Neutrophil (primary cell): Measurements from ENCODE around the gene FYB1.
A peak's percentile ranks its signal among the peaks of the same experiment; 100 is the strongest.
"Not testable (repeated sequence)": the region's sequence is repeated elsewhere in the genome, so short reads cannot be mapped to it uniquely, and the experiment has no call there.

Source experiments
- H3K27ac ChIP-seq: fragments of 200-600 bp; sonication (generic); 2 replicates; pipeline ENCODE4 v1.5.1; 2016; ENCODE audit warnings: mild to moderate bottlenecking, moderate library complexity
- H3K27me3 ChIP-seq: fragments of 200-600 bp; sonication (generic); 2 replicates; pipeline ENCODE4 v1.6.0; 2016; ENCODE audit warnings: mild to moderate bottlenecking
- H3K36me3 ChIP-seq: fragments of 200-600 bp; sonication (generic); 2 replicates; pipeline ENCODE4 v1.5.1; 2017
- H3K4me1 ChIP-seq, 2 experiments: fragments of 200-600 bp in 1 of 2; sonication (generic) in 1 of 2; 1 replicate in 1 of 2; 2 replicates in 1 of 2; pipeline versions ENCODE4 v1.5.1 to v1.6.1; 2013 to 2016; ENCODE audit warnings: low read depth in 1 of 2, low read length in 1 of 2, mild to moderate bottlenecking in 1 of 2, moderate library complexity in 1 of 2; ENCODE audit not compliant: control insufficient read depth in 1 of 2, insufficient read depth in 1 of 2
- H3K4me3 ChIP-seq, 2 experiments: fragments of 200-600 bp in 1 of 2; sonication (generic) in 1 of 2; 1 replicate in 1 of 2; 2 replicates in 1 of 2; pipeline ENCODE4 v1.5.1; 2013 to 2016; ENCODE audit warnings: low read depth in 1 of 2, low read length in 1 of 2, mild to moderate bottlenecking in 1 of 2, moderate library complexity in 1 of 2
- H3K9me3 ChIP-seq: fragments of 200-600 bp; sonication (generic); 2 replicates; pipeline ENCODE4 v1.5.1; 2016
- TF ChIP-seq, protein P1 (sequence below): fragments of 200-600 bp; sonication (generic); IDR thresholded peaks from 2 replicates; pipeline ENCODE4 v1.5.1; 2016; ENCODE audit warnings: antibody characterized with exemption

Gene FYB1

DNA sequence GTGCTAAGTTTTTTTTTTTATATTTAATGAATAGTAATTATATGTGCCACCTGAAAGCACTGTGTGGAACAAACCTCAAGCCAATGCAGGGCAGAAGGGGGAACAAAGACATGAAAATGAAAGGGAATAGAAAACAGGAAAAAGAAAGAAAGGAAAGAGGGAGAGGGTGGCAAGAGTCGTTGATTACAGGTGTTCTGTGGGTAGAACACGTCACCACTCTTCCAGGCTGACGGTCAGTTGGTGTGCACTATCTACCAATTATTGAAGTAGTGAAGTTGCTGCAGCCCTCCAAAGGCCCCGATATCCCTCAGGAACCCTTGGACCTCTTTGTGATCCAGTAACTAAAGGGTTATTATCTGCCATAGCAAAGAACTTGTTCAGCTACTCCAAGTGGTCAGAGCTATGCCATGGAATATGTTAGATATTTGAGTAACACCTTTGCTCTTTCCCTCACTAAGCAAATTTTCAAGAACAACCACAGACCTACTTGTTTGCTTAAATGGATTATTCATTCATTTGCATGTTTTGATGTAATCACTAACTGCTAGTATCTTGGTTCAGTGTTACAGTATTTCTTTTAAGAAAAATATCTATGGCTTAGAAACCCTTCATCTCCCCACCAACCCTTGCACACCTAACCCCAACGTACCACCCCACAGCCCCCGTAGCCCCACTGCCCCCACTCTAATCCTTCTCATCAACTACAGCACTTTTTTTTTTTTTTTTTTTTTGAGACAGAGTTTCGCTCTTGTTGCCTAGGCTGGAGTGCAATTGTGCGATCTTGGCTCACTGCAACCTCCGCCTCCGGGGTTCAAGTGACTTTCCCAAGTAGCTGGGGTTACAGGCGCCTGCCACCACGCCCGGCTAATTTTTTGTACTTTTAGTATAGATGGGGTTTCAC, 31.3 kb downstream of the FYB1 start:
- H3K36me3 ChIP-seq = peaks cover 12% of the 10 kb centered on the region
- H3K4me1 ChIP-seq = peaks cover 53 to 63% of the 10 kb centered on the region in 2 experiments
- no peaks in the 10 kb centered on the region for H3K9me3 ChIP-seq
- no peak overlapping the region for H3K4me3 ChIP-seq
- peak overlapping the region; percentile 54 for H3K27ac ChIP-seq
- TF ChIP-seq, protein P1, sequence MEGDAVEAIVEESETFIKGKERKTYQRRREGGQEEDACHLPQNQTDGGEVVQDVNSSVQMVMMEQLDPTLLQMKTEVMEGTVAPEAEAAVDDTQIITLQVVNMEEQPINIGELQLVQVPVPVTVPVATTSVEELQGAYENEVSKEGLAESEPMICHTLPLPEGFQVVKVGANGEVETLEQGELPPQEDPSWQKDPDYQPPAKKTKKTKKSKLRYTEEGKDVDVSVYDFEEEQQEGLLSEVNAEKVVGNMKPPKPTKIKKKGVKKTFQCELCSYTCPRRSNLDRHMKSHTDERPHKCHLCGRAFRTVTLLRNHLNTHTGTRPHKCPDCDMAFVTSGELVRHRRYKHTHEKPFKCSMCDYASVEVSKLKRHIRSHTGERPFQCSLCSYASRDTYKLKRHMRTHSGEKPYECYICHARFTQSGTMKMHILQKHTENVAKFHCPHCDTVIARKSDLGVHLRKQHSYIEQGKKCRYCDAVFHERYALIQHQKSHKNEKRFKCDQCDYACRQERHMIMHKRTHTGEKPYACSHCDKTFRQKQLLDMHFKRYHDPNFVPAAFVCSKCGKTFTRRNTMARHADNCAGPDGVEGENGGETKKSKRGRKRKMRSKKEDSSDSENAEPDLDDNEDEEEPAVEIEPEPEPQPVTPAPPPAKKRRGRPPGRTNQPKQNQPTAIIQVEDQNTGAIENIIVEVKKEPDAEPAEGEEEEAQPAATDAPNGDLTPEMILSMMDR = no peak
- no peaks in the 10 kb centered on the region for H3K27me3 ChIP-seq

DNA sequence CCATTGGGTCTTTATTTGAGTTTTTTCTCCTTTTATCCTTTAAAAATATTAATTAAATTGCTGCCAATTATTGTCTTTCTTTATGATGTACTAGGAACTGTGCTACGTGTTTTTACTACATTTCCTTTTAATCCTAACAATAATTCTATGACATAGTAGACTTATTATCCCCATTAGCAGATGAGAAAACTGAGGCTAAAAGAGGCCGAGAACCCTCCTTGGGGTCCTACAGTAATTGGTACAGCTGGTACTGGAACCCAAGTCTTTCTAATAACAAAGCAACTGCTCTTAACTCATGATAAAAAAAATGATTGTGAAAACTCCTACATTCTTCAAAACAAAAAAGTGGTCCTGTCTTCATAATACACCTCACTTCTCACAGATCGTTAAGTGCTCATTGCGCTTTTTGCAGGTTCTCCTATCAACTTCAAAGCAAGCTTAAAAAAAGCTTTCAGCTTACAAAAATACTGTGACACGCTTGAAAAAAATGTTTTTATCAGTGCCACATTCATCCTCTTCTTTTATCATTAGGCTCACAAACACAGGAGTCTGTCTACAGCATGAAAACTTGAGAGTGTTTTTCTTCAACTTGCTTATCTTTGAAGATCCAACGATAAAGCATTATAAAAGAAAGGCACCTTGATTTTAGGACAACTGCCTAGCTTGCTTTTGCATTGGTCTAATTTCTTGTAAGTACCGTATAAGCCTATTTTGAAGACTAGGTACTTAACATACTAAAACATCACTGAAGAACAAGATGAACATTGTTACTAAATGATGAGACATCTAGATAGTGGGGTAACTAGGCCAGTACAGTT, 32.4 kb downstream of the FYB1 start:
- Histone ChIP-seq H3K27me3 (no peaks in the 10 kb centered on the region), H3K4me3 (no peak overlapping the region), H3K9me3 (no peaks in the 10 kb centered on the region), H3K4me1 (peaks cover 45 to 60% of the 10 kb centered on the region in 2 experiments), H3K36me3 (peaks cover 15% of the 10 kb centered on the region), H3K27ac (peak overlapping the region; percentile 54)
- TF ChIP-seq, protein P1 = no peak

DNA sequence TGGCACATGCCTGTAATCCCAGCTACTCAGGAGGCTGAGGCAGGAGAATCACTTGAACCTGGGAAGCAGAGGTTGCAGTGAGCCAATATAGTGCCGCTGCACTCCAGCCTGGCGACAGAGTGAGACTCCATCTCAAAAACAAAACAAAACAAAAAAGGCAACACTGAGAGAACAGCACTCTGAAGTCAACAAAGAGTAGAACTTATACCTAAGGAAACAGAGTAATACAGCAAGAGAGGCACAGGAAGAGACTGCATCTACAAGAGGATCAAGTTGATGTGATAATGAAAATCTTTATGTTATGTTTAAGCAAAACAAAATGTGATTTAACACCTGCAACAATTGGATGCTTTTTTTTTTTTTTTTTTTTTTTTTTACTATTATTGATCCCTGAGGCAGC, 33.1 kb downstream of the FYB1 start:
- Histone ChIP-seq H3K27me3 (no peaks in the 10 kb centered on the region), H3K36me3 (peaks cover 15% of the 10 kb centered on the region), H3K27ac (no peak overlapping the region), H3K4me1 (peaks cover 45 to 60% of the 10 kb centered on the region in 2 experiments), H3K9me3 (no peaks in the 10 kb centered on the region), H3K4me3 (no peak overlapping the region)
- TF ChIP-seq, protein P1 = no peak

DNA sequence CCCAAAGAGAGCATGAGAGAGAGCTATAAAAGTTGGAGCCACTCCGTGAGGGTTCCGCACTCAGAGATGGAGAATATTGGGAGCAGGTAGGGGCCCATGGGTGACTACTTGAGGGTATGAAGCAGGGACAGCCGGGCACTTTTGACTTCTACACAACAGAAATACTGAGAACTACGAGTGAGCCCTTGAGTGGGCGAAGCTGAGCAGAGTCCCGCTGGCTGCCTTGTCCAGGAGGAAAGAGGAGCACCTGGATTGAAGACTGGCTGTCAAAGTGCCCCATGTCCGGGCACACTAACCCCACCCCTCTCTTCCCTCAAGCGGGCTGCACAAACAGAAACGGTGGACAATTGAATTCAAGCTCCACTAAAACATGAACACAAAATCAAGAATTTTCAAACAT, 33.6 kb downstream of the FYB1 start:
- Histone ChIP-seq H3K9me3 (no peaks in the 10 kb centered on the region), H3K27me3 (no peaks in the 10 kb centered on the region), H3K4me3 (no peak overlapping the region), H3K27ac (no peak overlapping the region), H3K4me1 (peaks cover 41 to 60% of the 10 kb centered on the region in 2 experiments), H3K36me3 (peaks cover 20% of the 10 kb centered on the region)
- TF ChIP-seq, protein P1 = no peak

DNA sequence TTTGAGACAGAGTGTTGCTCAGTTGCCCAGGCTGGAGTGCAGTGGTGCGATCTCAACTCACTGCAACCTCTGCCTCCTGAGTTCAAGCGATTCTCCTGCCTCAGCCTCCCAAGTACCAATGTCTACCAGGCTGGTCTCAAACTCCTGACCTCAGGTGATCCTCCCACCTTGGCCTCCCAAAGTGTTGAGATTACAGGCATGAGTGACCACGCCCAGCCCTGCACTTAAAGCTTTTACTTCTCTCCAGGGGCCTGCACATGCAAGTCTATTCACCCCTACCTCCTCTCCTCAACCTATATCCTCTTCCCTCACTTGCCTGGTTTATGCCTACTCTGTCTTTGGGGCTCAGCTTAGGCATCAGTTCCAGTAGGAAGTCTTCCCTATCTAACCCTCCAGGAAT, 39.8 kb downstream of the FYB1 start:
- H3K27me3 ChIP-seq, H3K9me3 ChIP-seq, H3K4me3 ChIP-seq: not testable (repeated sequence)
- H3K36me3 ChIP-seq = peaks cover 51% of the 10 kb centered on the region
- peaks cover 64 to 78% of the 10 kb centered on the region in 2 experiments for H3K4me1 ChIP-seq
- H3K27ac ChIP-seq = peak overlapping the region; percentile 82
